ENCODE measurements around the gene FOXP1. TPM values are rescaled to one million over a fixed set of nuclear protein-coding genes. Genes with fewer than 3 reads are reported as not detected.

The FOXP1 gene
- total and polyA plus RNA-seq, 2 of the 8 experiments (the other 6 are each of a cell fraction or from before 2014, with no cell fraction given): 13.9 to 25.4 TPM

DNA sequence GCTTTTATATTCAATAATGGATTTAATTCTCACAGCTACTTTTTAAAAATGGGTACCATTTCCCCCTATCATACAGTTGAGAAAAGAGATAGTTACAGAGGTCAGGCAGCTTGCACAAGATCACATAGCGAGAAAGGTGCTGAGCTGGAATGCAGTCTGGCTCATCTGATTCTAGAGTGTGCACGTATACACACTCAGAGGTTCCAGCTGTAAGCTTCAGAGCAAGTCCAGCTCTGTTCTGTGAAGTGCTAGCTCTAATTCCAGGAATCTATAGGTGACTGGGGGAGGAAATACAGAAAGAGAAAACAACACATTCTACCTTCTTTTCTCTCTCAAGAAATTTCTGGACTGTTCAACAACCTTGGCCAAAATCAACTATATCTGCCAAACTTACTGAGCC is 318.7 kb downstream of the FOXP1 start (continued):
- TF ChIP-seq ASH2L (IDR thresholded peaks at IDR 0.05; ENCODE audit: low read length) (no peak), SP4 (IDR thresholded peaks at IDR 0.05; ENCODE audit: low read length) (no peak)

All from H1 (cell line).